Panc1 (cell line): ENCODE results near the gene SCN8A. TPM values are rescaled to one million over a fixed set of nuclear protein-coding genes. Genes with fewer than 3 reads are reported as not detected.

Source experiments
- ATAC-seq: fragments of 200-7000 bp; cut with Tn5 transposase; 2 replicates; pipeline ENCODE4 v1.9.1; 2020; ENCODE audit warnings: mild to moderate bottlenecking, moderate library complexity
- BruUV-seq: library from RNA; stranded (reverse); fragments of 400-500 nt; replicated peaks from 2 replicates; lab custom pipeline; 2021; lab: Mats Ljungman, UMichigan
- CTCF ChIA-PET: fragments of 300-600 bp; sonication (Branson Sonifier 250); formaldehyde crosslinking; loops from one replicate; lab custom pipeline; 2022; ENCODE audit warnings: antibody characterized with exemption; lab: Charles Lee
- POLR2A ChIA-PET: fragments of 300-600 bp; sonication (Branson Sonifier 250); formaldehyde crosslinking; loops from one replicate; lab custom pipeline; 2022; ENCODE audit warnings: antibody characterized with exemption; lab: Charles Lee
- DNase-seq: peaks from one replicate; pipeline ENCODE4 v3.0.0-alpha.2; 2010; ENCODE audit warnings: low read depth, low spot score
- H3K27ac ChIP-seq: 2 replicates; pipeline ENCODE4 v1.5.1; 2011; ENCODE audit warnings: mild to moderate bottlenecking, low read length, inconsistent platforms
- H3K27me3 ChIP-seq: fragments of 200-500 bp; sonication (Bioruptor generic); 2 replicates; pipeline ENCODE4 v1.6.0; 2014; ENCODE audit warnings: low read length, inconsistent platforms; ENCODE audit not compliant: control insufficient read depth, insufficient read depth
- H3K36me3 ChIP-seq: fragments of 200-500 bp; sonication (Bioruptor generic); 2 replicates; pipeline ENCODE4 v1.5.1; 2014; ENCODE audit warnings: inconsistent platforms, mild to moderate bottlenecking, low read length, moderate library complexity; ENCODE audit not compliant: control insufficient read depth, insufficient read depth
- H3K4me1 ChIP-seq: 2 replicates; pipeline ENCODE4 v1.5.1; 2011; ENCODE audit warnings: inconsistent platforms, mild to moderate bottlenecking, low read length, moderate library complexity; ENCODE audit not compliant: control insufficient read depth, insufficient read depth
- H3K4me3 ChIP-seq, 2 experiments: 2 replicates each; pipeline ENCODE4 v1.5.1; 2011 to 2012; ENCODE audit warnings: low read depth in 2 of 2, low read length in 2 of 2, mild to moderate bottlenecking in 2 of 2, inconsistent platforms in 1 of 2, moderate library complexity in 1 of 2
- H3K9me3 ChIP-seq: fragments of 200-500 bp; sonication (Bioruptor generic); 2 replicates; pipeline ENCODE4 v1.5.1; 2014; ENCODE audit warnings: low read depth, mild to moderate bottlenecking, inconsistent platforms, low read length, moderate library complexity; ENCODE audit not compliant: control insufficient read depth, insufficient read depth
- CTCF ChIP-seq: fragments of 450-650 bp; IDR thresholded peaks from 2 replicates; pipeline ENCODE4 v1.5.1; 2017; ENCODE audit warnings: mild to moderate bottlenecking
- POLR2AphosphoS5 ChIP-seq: IDR thresholded peaks from 2 replicates; pipeline ENCODE4 v1.6.1; 2012; ENCODE audit warnings: mild to moderate bottlenecking, low read depth, low read length, moderate library complexity
- REST ChIP-seq, 2 experiments: IDR thresholded peaks; 2 replicates each; pipeline ENCODE4 v1.6.1; 2011 to 2012; ENCODE audit warnings: low read depth in 2 of 2, control low read depth in 1 of 2, low read length in 1 of 2, mild to moderate bottlenecking in 1 of 2, moderate library complexity in 1 of 2; ENCODE audit not compliant: insufficient read depth in 1 of 2
- SIN3A ChIP-seq: IDR thresholded peaks from 2 replicates; pipeline ENCODE4 v1.6.1; 2012; ENCODE audit warnings: low read depth, mild to moderate bottlenecking, low read length, moderate library complexity, borderline replicate concordance; ENCODE audit not compliant: insufficient read depth
- TCF7L2 ChIP-seq: IDR thresholded peaks from 2 replicates; pipeline ENCODE4 v1.6.1; 2011; ENCODE audit warnings: mild to moderate bottlenecking, low read depth, low read length, inconsistent platforms
- in situ Hi-C: cut with HindIII; loops from 2 replicates; pipeline ENCODE4 v1.10.0; 2016; ENCODE audit warnings: low sequenced_read_pairs, low pct_unique_long_range_greater_than_20kb
- intact Hi-C: fragments of 100-400 bp; cut with micrococcal nuclease; formaldehyde crosslinking; loops from one replicate; pipeline ENCODE4 v1.10.0; 2022; ENCODE audit not compliant: unreplicated experiment
- total RNA-seq: library from RNA; stranded (reverse); gene quantifications from one replicate; pipeline ENCODE4 v1.2.1, GENCODE V29; 2021; ENCODE audit not compliant: unreplicated experiment

Gene SCN8A
- total RNA-seq, 1 experiment from 2014 or later: 8.6 TPM

GRCh38 chr12:51692016-51692415 lies 101.0 kb downstream of the SCN8A start:
- CTCF ChIA-PET: no interaction called here
- DNase-seq (no peak), ATAC-seq (no peak)
- Histone ChIP-seq H3K9me3 (no peaks in the 10 kb centered on the region), H3K4me3 (no peak overlapping the region), H3K36me3 (no peaks in the 10 kb centered on the region), H3K27ac (no peak overlapping the region), H3K4me1 (no peaks in the 10 kb centered on the region), H3K27me3 (no peaks in the 10 kb centered on the region)
- POLR2A ChIA-PET: no interaction called here
- no TSS peak for BruUV-seq
- in situ Hi-C loops: no loop called here
- intact Hi-C loops: no loop called here
- TF ChIP-seq SIN3A (no peak), TCF7L2 (no peak), CTCF (no peak)

GRCh38 chr12:51693569-51693968 lies 102.5 kb downstream of the SCN8A start:
- Histone ChIP-seq H3K27me3 (no peaks in the 10 kb centered on the region), H3K4me3 (no peak overlapping the region), H3K27ac (no peak overlapping the region), H3K9me3 (no peaks in the 10 kb centered on the region), H3K36me3 (no peaks in the 10 kb centered on the region), H3K4me1 (no peaks in the 10 kb centered on the region)
- POLR2A ChIA-PET: interaction anchor here (0.6 kb wide), 1 partner anchor 170 kb away, joined by 5 read pairs; no protein-coding TSS in a partner anchor
- no peak for TF ChIP-seq TCF7L2
- no peak for TF ChIP-seq REST (IDR thresholded peaks at IDR 0.05; ENCODE audit: insufficient read depth in 1 of 2, low read depth in 2 of 2, low read length in 1 of 2)
- no peak for TF ChIP-seq POLR2AphosphoS5
- no peak for TF ChIP-seq CTCF
- no peak for TF ChIP-seq SIN3A
- intact Hi-C loops: no loop called here
- DNase-seq (no peak), ATAC-seq (no peak)
- no TSS peak for BruUV-seq
- in situ Hi-C loops: no loop called here
- CTCF ChIA-PET: no interaction called here
